Hepatocyte (in vitro differentiated cells): ENCODE measurements around the gene CYP11A1. TPM values are rescaled to one million over a fixed set of nuclear protein-coding genes. Genes with fewer than 3 reads are reported as not detected.

Experiments
- DNase-seq: peaks from one replicate; pipeline ENCODE4 v3.0.0-alpha.2; 2016; ENCODE audit warnings: low spot score
- H2AFZ ChIP-seq: fragments of 200-600 bp; sonication (generic); 2 replicates; pipeline ENCODE4 v1.6.0; 2016; ENCODE audit warnings: antibody characterized with exemption, mild to moderate bottlenecking
- H3K27ac ChIP-seq: fragments of 200-600 bp; sonication (generic); 2 replicates; pipeline ENCODE4 v1.5.1; 2016; ENCODE audit warnings: mild to moderate bottlenecking
- H3K27me3 ChIP-seq: fragments of 200-600 bp; sonication (generic); 2 replicates; pipeline ENCODE4 v1.6.1; 2016
- H3K36me3 ChIP-seq: fragments of 200-600 bp; sonication (generic); replicated peaks from 2 replicates; pipeline ENCODE4 v1.5.1; 2016; ENCODE audit warnings: low read depth; ENCODE audit not compliant: insufficient read depth
- H3K4me1 ChIP-seq: fragments of 200-600 bp; sonication (generic); 2 replicates; pipeline ENCODE4 v1.5.1; 2016; ENCODE audit warnings: mild to moderate bottlenecking, moderate library complexity; ENCODE audit not compliant: insufficient read depth
- H3K4me2 ChIP-seq: fragments of 200-600 bp; sonication (generic); 2 replicates; pipeline ENCODE4 v1.6.0; 2016
- H3K4me3 ChIP-seq: fragments of 200-600 bp; sonication (generic); 2 replicates; pipeline ENCODE4 v1.5.1; 2016; ENCODE audit warnings: mild to moderate bottlenecking
- H3K79me2 ChIP-seq: fragments of 200-600 bp; sonication (generic); 2 replicates; pipeline ENCODE4 v1.6.0; 2017; ENCODE audit warnings: mild to moderate bottlenecking
- H3K9me2 ChIP-seq: fragments of 200-600 bp; sonication (generic); replicated peaks from 2 replicates; pipeline ENCODE4 v1.6.0; 2017; ENCODE audit warnings: mild to moderate bottlenecking; ENCODE audit not compliant: insufficient read depth
- H3K9me3 ChIP-seq: fragments of 200-600 bp; sonication (generic); 2 replicates; pipeline ENCODE4 v1.5.1; 2016; ENCODE audit warnings: low read depth, mild to moderate bottlenecking
- H4K20me1 ChIP-seq: fragments of 200-600 bp; sonication (generic); 2 replicates; pipeline ENCODE4 v1.6.0; 2016; ENCODE audit warnings: mild to moderate bottlenecking; ENCODE audit not compliant: insufficient read depth, poor library complexity, severe bottlenecking
- EZH2 ChIP-seq: fragments of 200-600 bp; sonication (generic); IDR thresholded peaks from 2 replicates; pipeline ENCODE4 v1.6.1; 2016; ENCODE audit warnings: antibody characterized with exemption, mild to moderate bottlenecking, borderline replicate concordance
- EZH2phosphoT487 ChIP-seq: fragments of 200-600 bp; sonication (generic); IDR thresholded peaks from one replicate; pipeline ENCODE4 v1.6.1; 2018; ENCODE audit warnings: antibody characterized with exemption, mild to moderate bottlenecking, low read depth, moderate library complexity; ENCODE audit not compliant: unreplicated experiment, severe bottlenecking
- WGBS: methylation state at CpG from one replicate; pipeline ENCODE4 v1.1.6; 2016; ENCODE audit warnings: low lambda C conversion rate; ENCODE audit errors: missing lambda C conversion rate; 5-methylcytosine and 5-hydroxymethylcytosine counted together
- polyA plus RNA-seq: library from polyadenylated mRNA; unstranded; fragments of >200 nt; fragmentation: Nextera tagmentation; extraction: Ambion mirVana; gene quantifications from 2 replicates; pipeline ENCODE4 v1.2.1, GENCODE V29; 2016
- total RNA-seq: library from RNA; depleted of rRNA; stranded (reverse); fragments of >200 nt; gene quantifications from 2 replicates; pipeline ENCODE4 v1.2.3, GENCODE V29; 2014
- TF ChIP-seq, protein P1 (sequence below): fragments of 200-600 bp; sonication (generic); IDR thresholded peaks from 2 replicates; pipeline ENCODE4 v1.5.1; 2016; ENCODE audit warnings: antibody characterized with exemption, mild to moderate bottlenecking; ENCODE audit not compliant: poor library complexity

CYP11A1 gene
- total and polyA plus RNA-seq, 2 experiments from 2014 or later: 0.80 to 2.6 TPM

DNA sequence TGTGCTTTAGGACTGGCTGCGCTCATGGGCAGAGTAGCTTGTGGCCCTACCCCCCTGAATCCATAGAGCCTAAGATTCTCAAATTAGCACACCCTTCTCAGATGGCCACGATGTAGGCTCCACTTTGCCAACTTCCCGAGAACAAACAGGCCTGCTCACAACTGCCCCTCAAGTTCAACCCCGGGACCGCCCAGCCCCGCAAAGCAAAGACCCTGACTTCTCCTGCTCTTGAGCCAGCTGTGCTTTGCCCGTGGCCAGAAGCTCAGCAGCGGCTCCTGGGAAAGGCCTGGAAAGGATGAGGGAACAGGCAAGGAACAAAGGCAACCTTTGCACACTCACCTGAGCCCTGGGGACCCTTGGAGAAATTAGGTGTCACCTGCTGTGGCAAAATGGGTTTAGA, 32.0 kb downstream of the CYP11A1 start:
- no peak overlapping the region for H2AFZ ChIP-seq
- 92% methylated on average over 8 of the region's 8 CpGs for WGBS
- H3K4me1 ChIP-seq: no peaks in the 10 kb centered on the region
- DNase-seq: no peak
- H4K20me1 ChIP-seq: no peaks in the 10 kb centered on the region
- H3K4me2 ChIP-seq: no peak overlapping the region
- H3K36me3 ChIP-seq: no peaks in the 10 kb centered on the region
- H3K27me3 ChIP-seq: no peaks in the 10 kb centered on the region
- H3K27ac ChIP-seq: no peak overlapping the region
- no peak for TF ChIP-seq EZH2
- TF ChIP-seq, protein P1, sequence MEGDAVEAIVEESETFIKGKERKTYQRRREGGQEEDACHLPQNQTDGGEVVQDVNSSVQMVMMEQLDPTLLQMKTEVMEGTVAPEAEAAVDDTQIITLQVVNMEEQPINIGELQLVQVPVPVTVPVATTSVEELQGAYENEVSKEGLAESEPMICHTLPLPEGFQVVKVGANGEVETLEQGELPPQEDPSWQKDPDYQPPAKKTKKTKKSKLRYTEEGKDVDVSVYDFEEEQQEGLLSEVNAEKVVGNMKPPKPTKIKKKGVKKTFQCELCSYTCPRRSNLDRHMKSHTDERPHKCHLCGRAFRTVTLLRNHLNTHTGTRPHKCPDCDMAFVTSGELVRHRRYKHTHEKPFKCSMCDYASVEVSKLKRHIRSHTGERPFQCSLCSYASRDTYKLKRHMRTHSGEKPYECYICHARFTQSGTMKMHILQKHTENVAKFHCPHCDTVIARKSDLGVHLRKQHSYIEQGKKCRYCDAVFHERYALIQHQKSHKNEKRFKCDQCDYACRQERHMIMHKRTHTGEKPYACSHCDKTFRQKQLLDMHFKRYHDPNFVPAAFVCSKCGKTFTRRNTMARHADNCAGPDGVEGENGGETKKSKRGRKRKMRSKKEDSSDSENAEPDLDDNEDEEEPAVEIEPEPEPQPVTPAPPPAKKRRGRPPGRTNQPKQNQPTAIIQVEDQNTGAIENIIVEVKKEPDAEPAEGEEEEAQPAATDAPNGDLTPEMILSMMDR: no peak
- TF ChIP-seq EZH2phosphoT487: no peak
- H3K4me3 ChIP-seq: no peak overlapping the region
- H3K9me3 ChIP-seq: no peaks in the 10 kb centered on the region
- no peaks in the 10 kb centered on the region for H3K9me2 ChIP-seq
- no peaks in the 10 kb centered on the region for H3K79me2 ChIP-seq

DNA sequence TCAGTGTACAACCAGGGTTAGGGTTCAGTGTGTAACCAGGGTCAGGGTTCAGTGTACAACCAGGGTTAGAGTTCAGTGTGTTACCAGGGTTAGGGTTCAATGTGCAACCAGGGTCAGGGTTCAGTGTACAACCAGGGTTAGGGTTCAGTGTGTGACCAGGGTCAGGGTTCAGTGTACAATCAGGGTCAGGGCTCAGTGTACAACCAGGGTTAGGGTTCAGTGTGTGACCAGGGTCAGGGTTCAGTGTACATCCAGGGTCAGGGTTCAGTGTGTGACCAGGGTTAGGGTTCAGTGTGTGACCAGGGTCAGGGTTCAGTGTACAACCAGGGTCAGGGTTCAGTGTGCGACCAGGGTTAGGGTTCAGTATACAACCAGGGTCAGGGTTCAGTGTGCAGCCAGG, 33.3 kb downstream of the CYP11A1 start:
- Histone ChIP-seq H3K9me2 (no peaks in the 10 kb centered on the region), H3K9me3 (no peaks in the 10 kb centered on the region), H3K27ac (no peak overlapping the region), H2AFZ (no peak overlapping the region), H3K36me3 (no peaks in the 10 kb centered on the region), H3K4me3 (no peak overlapping the region), H3K79me2 (no peaks in the 10 kb centered on the region), H3K27me3 (no peaks in the 10 kb centered on the region), H4K20me1 (no peaks in the 10 kb centered on the region), H3K4me2 (no peak overlapping the region), H3K4me1 (no peaks in the 10 kb centered on the region)
- TF ChIP-seq EZH2 (no peak), EZH2phosphoT487 (no peak)
- TF ChIP-seq, protein P1: no peak
- DNase-seq: no peak
- WGBS: 93% methylated on average over 1 of the region's 1 CpG

DNA sequence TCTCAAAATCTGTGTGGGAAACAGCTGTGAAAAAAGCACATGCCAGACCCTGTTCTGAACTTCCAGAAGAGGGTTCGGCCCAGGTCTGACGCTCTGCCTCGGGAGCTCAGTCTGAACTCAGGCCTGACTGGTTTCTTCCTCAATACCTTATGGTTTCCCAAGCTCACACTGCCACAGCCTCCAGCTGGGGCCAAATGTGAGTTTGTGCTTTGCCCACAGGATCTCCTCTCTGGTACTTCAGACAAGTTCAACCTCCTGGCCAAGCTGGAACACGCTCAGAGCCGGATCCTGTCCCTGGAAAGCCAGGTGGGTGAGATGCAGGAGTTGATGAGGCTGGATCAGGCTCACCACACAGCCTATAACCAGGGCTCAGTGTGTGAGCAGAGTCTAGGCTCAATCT, 33.8 kb downstream of the CYP11A1 start:
- no peaks in the 10 kb centered on the region for H3K9me2 ChIP-seq

DNA sequence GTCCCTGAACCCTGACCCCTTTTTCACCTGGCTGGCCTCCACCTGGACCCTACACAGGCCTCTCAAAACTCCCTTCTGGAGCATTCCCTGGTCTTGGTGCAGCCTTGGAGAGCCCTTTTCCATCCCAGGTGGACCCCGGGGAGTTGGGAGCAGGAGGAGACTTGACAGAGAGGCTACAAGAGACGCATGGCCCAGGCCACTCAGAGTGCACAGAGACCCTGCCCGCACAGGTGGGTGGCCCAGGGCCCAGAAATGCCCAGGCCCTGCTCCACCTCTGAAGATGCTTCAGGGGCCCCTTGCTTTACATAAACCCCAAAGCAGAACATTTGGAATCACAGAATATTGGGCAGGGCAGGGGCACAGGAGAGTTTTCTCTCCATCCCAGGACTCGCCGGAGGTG, 34.4 kb downstream of the CYP11A1 start:
- H3K27me3 ChIP-seq: no peaks in the 10 kb centered on the region
- H3K9me3 ChIP-seq: no peaks in the 10 kb centered on the region
- H4K20me1 ChIP-seq: no peaks in the 10 kb centered on the region
- H3K4me3 ChIP-seq: no peak overlapping the region
- no peaks in the 10 kb centered on the region for H3K79me2 ChIP-seq
- DNase-seq: no peak
- TF ChIP-seq EZH2 (no peak), EZH2phosphoT487 (no peak)
- TF ChIP-seq, protein P1: no peak
- H3K4me2 ChIP-seq: no peak overlapping the region
- H3K9me2 ChIP-seq: no peaks in the 10 kb centered on the region
- no peak overlapping the region for H3K27ac ChIP-seq
- 97% methylated on average over 5 of the region's 5 CpGs for whole genome bisulfite sequencing
- no peaks in the 10 kb centered on the region for H3K36me3 ChIP-seq
- no peaks in the 10 kb centered on the region for H3K4me1 ChIP-seq
- H2AFZ ChIP-seq: no peak overlapping the region

More for the DNA sequence above, 33.8 kb downstream of the CYP11A1 start:
- no peaks in the 10 kb centered on the region for H3K36me3 ChIP-seq
- no peaks in the 10 kb centered on the region for H3K9me3 ChIP-seq
- H3K4me1 ChIP-seq: no peaks in the 10 kb centered on the region
- 93% methylated on average over 5 of the region's 5 CpGs for WGBS
- no peak for DNase-seq
- no peaks in the 10 kb centered on the region for H3K27me3 ChIP-seq
- H4K20me1 ChIP-seq: no peaks in the 10 kb centered on the region
- H3K27ac ChIP-seq: no peak overlapping the region
- no peak overlapping the region for H2AFZ ChIP-seq
- no peak for TF ChIP-seq EZH2phosphoT487
- no peak for TF ChIP-seq EZH2
- TF ChIP-seq, protein P1: no peak
- no peaks in the 10 kb centered on the region for H3K79me2 ChIP-seq
- no peak overlapping the region for H3K4me2 ChIP-seq
- H3K4me3 ChIP-seq: no peak overlapping the region
